HK-2 (cell line): ENCODE measurements around the gene FAM13A.
"Not testable (repeated sequence)": the region's sequence is repeated elsewhere in the genome, so short reads cannot be mapped to it uniquely, and the experiment has no call there.

Experiments used
- DNase-seq: peaks from one replicate; pipeline ENCODE4 v3.0.0-alpha.2; 2018; ENCODE audit not compliant: unreplicated experiment

Gene FAM13A

GRCh38 chr4:88962396-88962795 is 94.6 kb downstream of the FAM13A start:
- no peak for DNase-seq

GRCh38 chr4:88960576-88960975 is 96.4 kb downstream of the FAM13A start:
- DNase-seq = no peak

- no peak for DNase-seq
These were observed 98.9 kb downstream of the FAM13A start for GRCh38 chr4:88958080-88958479.

GRCh38 chr4:88957570-88957969 is 99.4 kb downstream of the FAM13A start:
- DNase-seq = no peak

- DNase-seq = no peak
These were observed 101.2 kb downstream of the FAM13A start for GRCh38 chr4:88955580-88956380.

GRCh38 chr4:88953400-88953799 is 103.6 kb downstream of the FAM13A start:
- no peak for DNase-seq

- no peak for DNase-seq
These were observed 104.9 kb downstream of the FAM13A start for GRCh38 chr4:88952081-88952480.

GRCh38 chr4:88949605-88950004 is 107.4 kb downstream of the FAM13A start:
- DNase-seq = no peak

- no peak for DNase-seq
These were observed 116.5 kb downstream of the FAM13A start for GRCh38 chr4:88940506-88940905.

GRCh38 chr4:88939697-88940096 is 117.3 kb downstream of the FAM13A start:
- DNase-seq = no peak

GRCh38 chr4:88938138-88938537 is 118.8 kb downstream of the FAM13A start:
- no peak for DNase-seq

- DNase-seq = no peak
These were observed 119.9 kb downstream of the FAM13A start for GRCh38 chr4:88937081-88937480.

GRCh38 chr4:88933414-88934160 is 123.4 kb downstream of the FAM13A start:
- no peak for DNase-seq

- no peak for DNase-seq
These were observed 128.1 kb downstream of the FAM13A start for GRCh38 chr4:88928852-88929251.

- no peak for DNase-seq
These were observed 129.6 kb downstream of the FAM13A start for GRCh38 chr4:88927420-88927819.

- DNase-seq = no peak
These were observed 137.9 kb downstream of the FAM13A start for GRCh38 chr4:88919056-88919455.

GRCh38 chr4:88913181-88913580 is 143.8 kb downstream of the FAM13A start:
- DNase-seq = not testable (repeated sequence)

- DNase-seq = no peak
These were observed 145.5 kb downstream of the FAM13A start for GRCh38 chr4:88911246-88912212.

GRCh38 chr4:88910101-88910500 is 146.9 kb downstream of the FAM13A start:
- DNase-seq = no peak

GRCh38 chr4:88908521-88908920 is 148.5 kb downstream of the FAM13A start:
- no peak for DNase-seq

- no peak for DNase-seq
These were observed 149.0 kb downstream of the FAM13A start for GRCh38 chr4:88908003-88908402.

- DNase-seq = no peak
These were observed 149.5 kb downstream of the FAM13A start for GRCh38 chr4:88907478-88907877.
